PC-3 (cell line): ENCODE results near the gene FRMPD1. TPM values are rescaled to one million over a fixed set of nuclear protein-coding genes. Genes with fewer than 3 reads are reported as not detected.

Experiments
- ATAC-seq: fragments of 200-7000 bp; cut with Tn5 transposase; 2 replicates; pipeline ENCODE4 v1.9.1; 2020; ENCODE audit warnings: mild to moderate bottlenecking, moderate library complexity
- BruUV-seq: library from RNA; stranded (reverse); fragments of 400-500 nt; replicated peaks from 2 replicates; lab custom pipeline; 2021; lab: Mats Ljungman, UMichigan
- CTCF ChIA-PET: fragments of 300-600 bp; sonication (Branson Sonifier 250); formaldehyde crosslinking; loops from one replicate; lab custom pipeline; 2022; ENCODE audit warnings: antibody characterized with exemption; lab: Charles Lee
- POLR2A ChIA-PET: fragments of 300-600 bp; sonication (Branson Sonifier 250); formaldehyde crosslinking; loops from one replicate; lab custom pipeline; 2022; ENCODE audit warnings: antibody characterized with exemption; ENCODE audit not compliant: unreplicated experiment; lab: Charles Lee
- DNase-seq: peaks from one replicate; pipeline ENCODE4 v3.0.0-alpha.2; 2015
- H2AFZ ChIP-seq: fragments of 300-600 bp; sonication (generic); 2 replicates; pipeline ENCODE4 v1.6.0; 2016; ENCODE audit warnings: antibody characterized with exemption, low read length
- H3F3A ChIP-seq: fragments of 300-600 bp; sonication (generic); one replicate; pipeline ENCODE4 v1.6.0; 2017; ENCODE audit warnings: antibody characterized with exemption, low read length, control low read depth, mild to moderate bottlenecking; ENCODE audit not compliant: unreplicated experiment
- H3K27ac ChIP-seq: fragments of 300-600 bp; sonication (generic); 2 replicates; pipeline ENCODE4 v1.5.1; 2016; ENCODE audit warnings: mild to moderate bottlenecking, low read length
- H3K27me3 ChIP-seq: fragments of 300-600 bp; sonication (generic); 2 replicates; pipeline ENCODE4 v1.6.1; 2016; ENCODE audit warnings: low read length, mixed read lengths
- H3K36me3 ChIP-seq: fragments of 300-600 bp; sonication (generic); 2 replicates; pipeline ENCODE4 v1.6.1; 2016; ENCODE audit warnings: low read depth, mixed run types, low read length, mixed read lengths
- H3K4me1 ChIP-seq: fragments of 300-600 bp; sonication (generic); 2 replicates; pipeline ENCODE4 v1.5.1; 2016; ENCODE audit warnings: low read length; ENCODE audit not compliant: insufficient read depth
- H3K4me2 ChIP-seq: fragments of 300-600 bp; sonication (generic); 2 replicates; pipeline ENCODE4 v1.6.0; 2016; ENCODE audit warnings: low read length
- H3K4me3 ChIP-seq: fragments of 300-600 bp; sonication (generic); 2 replicates; pipeline ENCODE4 v1.5.1; 2016; ENCODE audit warnings: mild to moderate bottlenecking, low read length, mixed read lengths
- H3K79me2 ChIP-seq: fragments of 300-600 bp; sonication (generic); 2 replicates; pipeline ENCODE4 v1.6.1; 2017; ENCODE audit warnings: low read length, mixed read lengths
- H3K9ac ChIP-seq: fragments of 300-600 bp; sonication (generic); 2 replicates; pipeline ENCODE4 v1.6.0; 2016; ENCODE audit warnings: mild to moderate bottlenecking, low read length
- H3K9me2 ChIP-seq: fragments of 300-600 bp; sonication (generic); replicated peaks from 2 replicates; pipeline ENCODE4 v1.6.1; 2016; ENCODE audit warnings: mixed run types, low read length, mixed read lengths
- H3K9me3 ChIP-seq: fragments of 300-600 bp; sonication (generic); 2 replicates; pipeline ENCODE4 v1.6.1; 2016; ENCODE audit warnings: low read length, mixed read lengths
- H4K20me1 ChIP-seq: fragments of 300-600 bp; sonication (generic); 2 replicates; pipeline ENCODE4 v1.6.1; 2016; ENCODE audit warnings: low read length, mixed read lengths
- CTCF ChIP-seq: fragments of 300-600 bp; sonication (generic); conservative IDR thresholded peaks from 2 replicates; pipeline ENCODE4 v1.5.1; 2017; ENCODE audit warnings: antibody characterized with exemption, low read depth, mild to moderate bottlenecking, low read length
- EZH2 ChIP-seq: fragments of 300-600 bp; sonication (generic); IDR thresholded peaks from one replicate; pipeline ENCODE4 v1.6.1; 2017; ENCODE audit warnings: antibody characterized with exemption, mild to moderate bottlenecking, low read length; ENCODE audit not compliant: unreplicated experiment
- EZH2phosphoT487 ChIP-seq: fragments of 300-600 bp; sonication (generic); IDR thresholded peaks from 2 replicates; pipeline ENCODE4 v1.6.1; 2018; ENCODE audit warnings: mild to moderate bottlenecking, antibody characterized with exemption, low read length, borderline replicate concordance
- intact Hi-C: fragments of 100-400 bp; cut with micrococcal nuclease; formaldehyde crosslinking; loops from 2 replicates; pipeline ENCODE4 v1.9.0; 2023
- total RNA-seq: library from RNA; depleted of rRNA; stranded (reverse); fragments of >200 nt; gene quantifications from 2 replicates; pipeline ENCODE4 v1.2.3, GENCODE V29; 2014

Gene FRMPD1
- total RNA-seq, 1 experiment from 2014 or later: not detected

DNA sequence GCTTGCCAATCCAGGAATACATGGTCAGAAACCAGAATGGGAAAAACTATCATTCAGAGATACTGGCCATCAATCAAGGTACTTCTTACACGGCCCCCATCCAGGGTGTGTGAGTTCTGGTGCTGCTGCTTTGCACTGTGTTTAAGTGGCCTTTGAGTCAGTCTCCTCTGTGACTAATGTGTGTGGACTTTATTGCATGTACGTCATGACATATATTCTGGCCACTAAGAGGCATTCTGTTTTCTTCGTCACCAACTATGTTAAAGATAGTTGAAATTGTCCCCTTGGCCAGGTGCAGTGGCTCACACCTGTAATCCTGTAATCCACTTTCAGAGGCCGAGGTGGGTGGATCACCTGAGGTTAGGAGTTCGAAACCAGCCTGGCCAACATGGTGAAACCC, 125.6 kb downstream of the FRMPD1 start:
- Histone ChIP-seq H3K27ac (peak overlapping the region; percentile 51), H3K4me3 (no peak overlapping the region), H4K20me1 (no peaks in the 10 kb centered on the region), H3K9me3 (no peaks in the 10 kb centered on the region), H3K36me3 (peaks cover 34% of the 10 kb centered on the region), H3K4me2 (no peak overlapping the region), H2AFZ (no peak overlapping the region), H3K9ac (no peak overlapping the region), H3K9me2 (no peaks in the 10 kb centered on the region), H3K4me1 (peaks cover 16% of the 10 kb centered on the region), H3F3A (no peaks in the 10 kb centered on the region), H3K79me2 (peaks cover 7% of the 10 kb centered on the region), H3K27me3 (no peaks in the 10 kb centered on the region)
- CTCF ChIA-PET: no interaction called here
- TF ChIP-seq CTCF (no peak), EZH2phosphoT487 (no peak), EZH2 (no peak)
- POLR2A ChIA-PET: no interaction called here
- intact Hi-C loops: loop anchor here (5.0 kb wide), 1 partner anchor 66 kb away; no protein-coding TSS in a partner anchor
- ATAC-seq (peak; percentile 98), DNase-seq (peak; percentile 84)
- no TSS peak for BruUV-seq

GRCh38 chr9:37778534-37778933, 127.8 kb downstream of the FRMPD1 start:
- H3K4me3 ChIP-seq: no peak overlapping the region
- peaks cover 55% of the 10 kb centered on the region for H3K36me3 ChIP-seq
- ChIA-PET POLR2A (no interaction called here), CTCF (no interaction called here)
- H3K27ac ChIP-seq: no peak overlapping the region
- no peaks in the 10 kb centered on the region for H3K27me3 ChIP-seq
- H3F3A ChIP-seq: no peaks in the 10 kb centered on the region
- no TSS peak for BruUV-seq
- H3K4me2 ChIP-seq: no peak overlapping the region
- no peaks in the 10 kb centered on the region for H3K9me2 ChIP-seq
- H3K9ac ChIP-seq: no peak overlapping the region
- H2AFZ ChIP-seq: no peak overlapping the region
- H3K4me1 ChIP-seq: peaks cover 23% of the 10 kb centered on the region
- peaks cover 12% of the 10 kb centered on the region; the same call in 1 of the 2 replicates for H4K20me1 ChIP-seq
- ATAC-seq: no peak
- peaks cover 29% of the 10 kb centered on the region for H3K79me2 ChIP-seq
- intact Hi-C loops: loop anchor here (5.0 kb wide), 1 partner anchor 64 kb away; no protein-coding TSS in a partner anchor
- no peaks in the 10 kb centered on the region for H3K9me3 ChIP-seq
- TF ChIP-seq EZH2phosphoT487: no peak
- no peak for TF ChIP-seq EZH2
- TF ChIP-seq CTCF: no peak
- no peak for DNase-seq

GRCh38 chr9:37784291-37784615, 133.5 kb downstream of the FRMPD1 start:
- Histone ChIP-seq H3K27ac (peak overlapping the region; percentile 50), H4K20me1 (peaks cover 12% of the 10 kb centered on the region; the same call in 1 of the 2 replicates), H3K36me3 (peaks cover 41% of the 10 kb centered on the region), H3K4me3 (peak overlapping the region; percentile 94), H3F3A (no peaks in the 10 kb centered on the region), H2AFZ (peak overlapping the region; percentile 93), H3K9me3 (no peaks in the 10 kb centered on the region), H3K79me2 (peaks cover 45% of the 10 kb centered on the region), H3K9me2 (no peaks in the 10 kb centered on the region), H3K27me3 (no peaks in the 10 kb centered on the region), H3K4me2 (peak overlapping the region; percentile 99), H3K9ac (peak overlapping the region; percentile 88), H3K4me1 (peaks cover 13% of the 10 kb centered on the region)
- CTCF ChIA-PET: no interaction called here
- TF ChIP-seq EZH2phosphoT487: no peak
- TF ChIP-seq EZH2: no peak
- no peak for TF ChIP-seq CTCF
- intact Hi-C loops: no loop called here
- POLR2A ChIA-PET: no interaction called here
- ATAC-seq: 0 out of 2 replicates have a peak, but pooled peaks have one; percentile 11
- DNase-seq: no peak
- BruUV-seq: TSS peak; percentile 32
